PC-9 (cell line): ENCODE data around the gene FMO4.
"Not testable (repeated sequence)": the region's sequence is repeated elsewhere in the genome, so short reads cannot be mapped to it uniquely, and the experiment has no call there.

Experiments used
- EZH2 ChIP-seq: fragments of 200-600 bp; sonication (generic); IDR thresholded peaks from 2 replicates; pipeline ENCODE4 v1.8.0; 2017; ENCODE audit warnings: antibody characterized with exemption, low read depth
- TF ChIP-seq, protein P1 (sequence below): fragments of 200-600 bp; sonication (generic); conservative IDR thresholded peaks from 2 replicates; pipeline ENCODE4 v1.6.1; 2017; ENCODE audit warnings: mixed run types, antibody characterized with exemption, mild to moderate bottlenecking, moderate library complexity

DNA sequence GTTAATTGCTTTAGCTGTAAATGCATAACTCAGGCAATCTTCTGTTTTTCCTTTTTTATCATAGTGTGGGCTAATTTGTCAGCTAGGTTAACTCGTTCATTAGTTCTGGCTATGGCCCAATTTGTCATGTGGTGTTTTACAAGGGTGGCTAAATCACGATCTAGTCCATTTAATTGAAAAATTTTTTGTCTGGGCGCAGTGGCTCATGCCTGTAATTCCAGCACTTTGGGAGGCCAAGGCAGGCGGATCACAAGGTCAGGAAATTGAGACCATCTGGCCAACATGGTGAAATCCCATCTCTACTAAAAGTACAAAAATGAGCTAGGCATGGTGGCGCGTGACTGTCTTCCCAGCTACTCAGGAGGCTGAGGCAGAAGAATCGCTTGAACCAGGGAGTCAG lies 18.6 kb upstream of the FMO4 start:
- TF ChIP-seq, protein P1, sequence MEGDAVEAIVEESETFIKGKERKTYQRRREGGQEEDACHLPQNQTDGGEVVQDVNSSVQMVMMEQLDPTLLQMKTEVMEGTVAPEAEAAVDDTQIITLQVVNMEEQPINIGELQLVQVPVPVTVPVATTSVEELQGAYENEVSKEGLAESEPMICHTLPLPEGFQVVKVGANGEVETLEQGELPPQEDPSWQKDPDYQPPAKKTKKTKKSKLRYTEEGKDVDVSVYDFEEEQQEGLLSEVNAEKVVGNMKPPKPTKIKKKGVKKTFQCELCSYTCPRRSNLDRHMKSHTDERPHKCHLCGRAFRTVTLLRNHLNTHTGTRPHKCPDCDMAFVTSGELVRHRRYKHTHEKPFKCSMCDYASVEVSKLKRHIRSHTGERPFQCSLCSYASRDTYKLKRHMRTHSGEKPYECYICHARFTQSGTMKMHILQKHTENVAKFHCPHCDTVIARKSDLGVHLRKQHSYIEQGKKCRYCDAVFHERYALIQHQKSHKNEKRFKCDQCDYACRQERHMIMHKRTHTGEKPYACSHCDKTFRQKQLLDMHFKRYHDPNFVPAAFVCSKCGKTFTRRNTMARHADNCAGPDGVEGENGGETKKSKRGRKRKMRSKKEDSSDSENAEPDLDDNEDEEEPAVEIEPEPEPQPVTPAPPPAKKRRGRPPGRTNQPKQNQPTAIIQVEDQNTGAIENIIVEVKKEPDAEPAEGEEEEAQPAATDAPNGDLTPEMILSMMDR = not testable (repeated sequence)
- not testable (repeated sequence) for TF ChIP-seq EZH2
